Mesenchymal stem cell (in vitro differentiated cells and primary cell): ENCODE data around the gene ADAMTS17.

Source experiments
- DNase-seq: peaks from one replicate; pipeline ENCODE4 v3.0.0-alpha.2; 2013
- H2AFZ ChIP-seq: one replicate; pipeline ENCODE4 v1.6.1; 2013; ENCODE audit warnings: low read depth, mild to moderate bottlenecking, control low read depth, inconsistent platforms, low read length, moderate library complexity
- H2AK5ac ChIP-seq: 2 replicates; pipeline ENCODE4 v1.6.1; 2013; ENCODE audit warnings: low read length, moderate library complexity, mild to moderate bottlenecking, inconsistent platforms; ENCODE audit not compliant: severe bottlenecking
- H2BK120ac ChIP-seq: one replicate; pipeline ENCODE4 v1.6.1; 2013; ENCODE audit warnings: low read depth, mild to moderate bottlenecking, inconsistent platforms, low read length, moderate library complexity
- H2BK12ac ChIP-seq, 2 experiments: one replicate each; pipeline ENCODE4 v1.6.1; 2013; ENCODE audit warnings: inconsistent platforms in 2 of 2, low read length in 2 of 2, mild to moderate bottlenecking in 2 of 2, moderate library complexity in 2 of 2, control low read depth in 1 of 2
- H2BK15ac ChIP-seq: one replicate; pipeline ENCODE4 v1.6.1; 2013; ENCODE audit warnings: mild to moderate bottlenecking, low read depth, inconsistent platforms; ENCODE audit not compliant: poor library complexity, severe bottlenecking
- H2BK5ac ChIP-seq: 2 replicates; pipeline ENCODE4 v1.6.1; 2013; ENCODE audit warnings: low read depth, mild to moderate bottlenecking, low read length, control low read depth, inconsistent platforms; ENCODE audit not compliant: poor library complexity, severe bottlenecking
- H3K14ac ChIP-seq, 2 experiments: one replicate each; pipeline ENCODE4 v1.6.1; 2013; ENCODE audit warnings: inconsistent platforms in 2 of 2, low read length in 2 of 2, control low read depth in 1 of 2, mild to moderate bottlenecking in 1 of 2, moderate library complexity in 1 of 2
- H3K18ac ChIP-seq, 2 experiments: one replicate each; pipeline ENCODE4 v1.6.1; 2013; ENCODE audit warnings: inconsistent platforms in 2 of 2, low read length in 2 of 2, control low read depth in 1 of 2, low read depth in 1 of 2, mild to moderate bottlenecking in 1 of 2
- H3K23ac ChIP-seq, 2 experiments: one replicate each; pipeline ENCODE4 v1.6.1; 2013; ENCODE audit warnings: inconsistent platforms in 2 of 2, low read length in 2 of 2, mild to moderate bottlenecking in 2 of 2, moderate library complexity in 2 of 2, control low read depth in 1 of 2
- H3K27ac ChIP-seq: 2 replicates; pipeline ENCODE4 v1.5.1; 2013; ENCODE audit warnings: mild to moderate bottlenecking, moderate library complexity, low read length, control low read depth, inconsistent platforms; ENCODE audit not compliant: poor library complexity, severe bottlenecking
- H3K27me3 ChIP-seq, 2 experiments: 2 replicates each; pipeline versions ENCODE4 v1.6.1 to v1.7.0; 2013; ENCODE audit warnings: low read length in 2 of 2, mild to moderate bottlenecking in 2 of 2, moderate library complexity in 2 of 2, control low read depth in 1 of 2, inconsistent platforms in 1 of 2; ENCODE audit not compliant: control insufficient read depth in 1 of 2, insufficient read depth in 1 of 2
- H3K36me3 ChIP-seq, 2 experiments: 2 replicates each; pipeline versions ENCODE4 v1.6.1 to v1.7.0; 2013; ENCODE audit warnings: low read length in 2 of 2, control low read depth in 1 of 2, inconsistent platforms in 1 of 2, low read depth in 1 of 2, mild to moderate bottlenecking in 1 of 2; ENCODE audit not compliant: insufficient read depth in 2 of 2, control insufficient read depth in 1 of 2
- H3K4ac ChIP-seq, 2 experiments: one replicate each; pipeline ENCODE4 v1.6.1; 2013; ENCODE audit warnings: inconsistent platforms in 2 of 2, low read length in 2 of 2, mild to moderate bottlenecking in 2 of 2, moderate library complexity in 2 of 2, control low read depth in 1 of 2, low read depth in 1 of 2
- H3K4me1 ChIP-seq: 2 replicates; pipeline ENCODE4 v1.6.1; 2013; ENCODE audit warnings: low read depth, low read length, control low read depth; ENCODE audit not compliant: control insufficient read depth, insufficient read depth
- H3K4me2 ChIP-seq: 2 replicates; pipeline ENCODE4 v1.6.1; 2013; ENCODE audit warnings: low read length, mild to moderate bottlenecking, inconsistent platforms; ENCODE audit not compliant: poor library complexity, severe bottlenecking
- H3K4me3 ChIP-seq, 2 experiments: 2 replicates each; pipeline versions ENCODE4 v1.5.1 to v1.7.0; 2013; ENCODE audit warnings: low read length in 2 of 2, mild to moderate bottlenecking in 2 of 2, control low read depth in 1 of 2, low read depth in 1 of 2; ENCODE audit not compliant: insufficient read depth in 1 of 2
- H3K79me1 ChIP-seq: replicated peaks from 2 replicates; pipeline ENCODE4 v1.6.1; 2013; ENCODE audit warnings: mild to moderate bottlenecking, control low read depth, low read length, inconsistent platforms; ENCODE audit not compliant: poor library complexity, severe bottlenecking
- H3K9ac ChIP-seq: 2 replicates; pipeline ENCODE4 v1.7.0; 2013; ENCODE audit warnings: mild to moderate bottlenecking, low read length, moderate library complexity
- H3K9me3 ChIP-seq: 2 replicates; pipeline ENCODE4 v1.7.0; 2013; ENCODE audit warnings: mild to moderate bottlenecking, low read length; ENCODE audit not compliant: control insufficient read depth
- H4K8ac ChIP-seq: one replicate; pipeline ENCODE4 v1.6.1; 2013; ENCODE audit warnings: inconsistent platforms, mild to moderate bottlenecking, low read length, moderate library complexity
- H4K91ac ChIP-seq: one replicate; pipeline ENCODE4 v1.6.1; 2013; ENCODE audit warnings: mild to moderate bottlenecking, low read length, inconsistent platforms
- WGBS: methylation state at CpG from one replicate; pipeline ENCODE4 v1.1.7; 2013; ENCODE audit warnings: mixed read lengths; 5-methylcytosine and 5-hydroxymethylcytosine counted together

The ADAMTS17 gene

DNA sequence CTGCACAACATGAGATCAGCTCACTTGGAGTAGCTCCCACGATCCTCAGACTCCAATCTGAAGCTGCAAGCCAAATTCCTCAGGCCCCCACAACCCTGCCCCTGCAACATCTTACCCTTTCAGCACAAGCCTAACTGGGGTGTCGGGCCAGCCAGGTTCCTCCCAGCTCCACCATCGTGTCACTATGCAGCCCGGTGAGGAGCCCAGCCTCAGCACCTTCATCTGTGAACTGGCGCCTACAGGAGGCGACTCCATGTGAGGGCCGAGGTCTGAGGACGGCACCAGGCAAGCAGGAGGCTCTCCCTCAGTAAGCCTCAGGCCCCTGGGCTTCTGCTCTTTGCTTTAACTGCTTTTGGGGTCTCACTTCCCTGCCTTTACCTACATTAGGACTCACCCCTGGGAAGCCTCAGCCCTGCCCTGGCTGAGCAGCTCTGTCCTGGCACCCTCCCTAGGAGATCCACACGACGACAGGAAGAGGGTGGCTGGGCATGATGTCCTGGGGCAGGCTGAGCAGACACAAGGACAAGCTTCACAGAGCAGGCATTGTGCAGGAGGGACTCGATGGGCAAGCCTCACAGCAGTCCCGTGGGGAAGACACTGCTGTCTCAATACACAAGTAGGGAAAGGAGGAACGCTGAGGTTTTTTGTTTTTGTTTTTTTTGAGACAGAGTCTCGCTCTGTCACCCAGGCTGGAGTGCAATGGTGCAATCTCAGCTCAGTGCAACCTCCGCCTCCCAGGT is 104.6 kb downstream of the ADAMTS17 start:
- H3K4me1 ChIP-seq = no peaks in the 10 kb centered on the region
- DNase-seq = no peak
- H3K9ac ChIP-seq = no peak overlapping the region
- H3K4me2 ChIP-seq = no peak overlapping the region
- H3K9me3 ChIP-seq = no peaks in the 10 kb centered on the region
- H2BK12ac ChIP-seq = no peak overlapping the region
- H4K8ac ChIP-seq = no peak overlapping the region
- H3K14ac ChIP-seq = no peak overlapping the region
- H3K27ac ChIP-seq = no peak overlapping the region
- no peak overlapping the region for H3K4ac ChIP-seq
- no peak overlapping the region for H2AFZ ChIP-seq
- no peak overlapping the region for H4K91ac ChIP-seq
- H2BK15ac ChIP-seq = no peak overlapping the region
- WGBS = 70% methylated on average over 15 of the region's 15 CpGs
- H2BK5ac ChIP-seq = no peak overlapping the region
- H2BK120ac ChIP-seq = no peak overlapping the region
- no peaks in the 10 kb centered on the region for H3K27me3 ChIP-seq
- no peaks in the 10 kb centered on the region for H3K79me1 ChIP-seq
- no peaks in the 10 kb centered on the region for H3K36me3 ChIP-seq
- H3K23ac ChIP-seq = no peak overlapping the region
- no peak overlapping the region for H3K4me3 ChIP-seq
- H3K18ac ChIP-seq = no peak overlapping the region
- H2AK5ac ChIP-seq = no peak overlapping the region

DNA sequence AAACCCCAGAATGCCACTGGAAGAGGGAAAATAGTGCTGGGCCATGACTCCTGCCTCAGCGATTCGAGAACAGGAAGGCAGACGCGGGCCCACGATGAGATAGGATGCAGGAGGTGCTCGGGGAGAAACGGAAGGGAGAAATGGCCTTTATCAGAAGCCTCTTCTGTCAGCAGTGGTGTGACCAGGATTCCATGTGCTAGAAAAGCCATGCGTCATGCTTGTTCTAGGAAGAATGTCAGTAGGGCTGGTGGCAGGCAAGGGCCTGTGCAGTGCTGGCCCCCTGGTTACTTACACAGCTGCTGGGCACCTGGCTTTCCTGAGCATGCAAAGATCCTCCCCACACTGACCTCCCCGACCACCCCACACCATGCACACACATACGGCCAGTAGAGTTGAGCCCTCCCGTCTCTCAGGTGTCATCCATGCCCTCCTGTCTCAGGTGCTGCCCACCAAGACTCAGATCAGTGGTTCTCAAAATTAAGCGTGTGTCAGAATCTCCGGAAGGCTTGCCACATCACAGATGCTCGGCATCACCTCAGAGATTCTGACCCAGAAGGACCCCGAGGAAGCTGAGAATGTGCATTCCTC is 106.7 kb downstream of the ADAMTS17 start:
- WGBS = 84% methylated on average over 15 of the region's 15 CpGs
- H3K4me2 ChIP-seq = no peak overlapping the region
- H2BK12ac ChIP-seq = no peak overlapping the region
- no peaks in the 10 kb centered on the region for H3K4me1 ChIP-seq
- H2AK5ac ChIP-seq = no peak overlapping the region
- no peaks in the 10 kb centered on the region for H3K27me3 ChIP-seq
- no peak overlapping the region for H3K23ac ChIP-seq
- H2BK5ac ChIP-seq = no peak overlapping the region
- no peak overlapping the region for H2BK15ac ChIP-seq
- H3K9ac ChIP-seq = no peak overlapping the region
- no peaks in the 10 kb centered on the region for H3K36me3 ChIP-seq
- no peak overlapping the region for H3K18ac ChIP-seq
- H3K79me1 ChIP-seq = no peaks in the 10 kb centered on the region
- no peak overlapping the region for H4K91ac ChIP-seq
- H3K4ac ChIP-seq = no peak overlapping the region
- no peaks in the 10 kb centered on the region for H3K9me3 ChIP-seq
- no peak overlapping the region for H3K14ac ChIP-seq
- no peak for DNase-seq
- no peak overlapping the region for H3K4me3 ChIP-seq
- H4K8ac ChIP-seq = no peak overlapping the region
- H2AFZ ChIP-seq = no peak overlapping the region
- no peak overlapping the region for H3K27ac ChIP-seq
- no peak overlapping the region for H2BK120ac ChIP-seq

DNA sequence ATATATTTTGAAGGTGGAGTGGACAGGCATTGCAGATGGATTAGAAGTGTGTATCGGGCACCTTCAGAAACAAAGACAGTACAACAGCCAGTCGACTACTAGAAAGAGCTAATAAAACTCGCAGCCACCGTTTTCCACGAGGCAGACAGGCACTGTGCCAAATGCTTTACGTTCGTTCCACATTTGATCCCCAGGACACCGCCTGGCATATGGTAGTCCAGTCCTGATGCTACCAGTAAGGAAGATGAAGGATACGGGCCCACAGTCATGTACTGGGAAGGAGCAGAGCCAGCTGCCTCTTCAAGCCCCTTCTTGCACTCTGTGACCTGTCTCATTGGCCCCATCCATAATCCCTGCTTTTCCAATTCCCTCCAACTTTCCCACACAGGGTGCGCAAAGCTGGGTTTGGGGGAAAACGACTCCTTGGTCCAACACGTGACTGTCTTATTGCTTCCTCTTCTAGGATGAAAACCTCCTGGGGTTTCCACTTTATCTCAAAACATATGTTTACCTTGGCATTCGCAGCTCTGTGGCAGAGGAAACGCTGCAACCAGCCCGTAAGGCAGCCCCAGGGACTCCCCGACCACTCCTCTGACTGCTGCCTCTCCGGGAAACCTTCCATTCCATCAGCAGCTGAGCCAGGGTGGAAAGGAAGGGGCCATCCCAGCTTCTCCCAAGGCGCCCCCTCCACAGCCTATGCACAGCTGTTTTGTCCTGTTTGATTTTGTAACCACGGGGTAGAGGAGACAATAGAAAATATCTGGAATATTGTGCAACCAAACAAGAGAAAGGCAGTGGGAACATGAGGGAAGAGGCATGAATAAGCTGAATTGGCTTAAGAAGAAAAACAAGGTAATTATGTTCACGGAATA is 107.4 kb downstream of the ADAMTS17 start:
- 74% methylated on average over 20 of the region's 20 CpGs for WGBS
- Histone ChIP-seq H3K18ac (no peak overlapping the region), H4K8ac (no peak overlapping the region), H3K4ac (no peak overlapping the region), H3K9ac (peak overlapping the region; percentile 27), H3K27me3 (peaks cover 0 to 4% of the 10 kb centered on the region in 2 experiments), H3K14ac (no peak overlapping the region), H4K91ac (no peak overlapping the region), H2AK5ac (no peak overlapping the region), H2BK120ac (no peak overlapping the region), H3K23ac (no peak overlapping the region), H3K27ac (no peak overlapping the region), H2BK12ac (no peak overlapping the region), H3K4me1 (no peaks in the 10 kb centered on the region), H3K79me1 (no peaks in the 10 kb centered on the region), H3K36me3 (no peaks in the 10 kb centered on the region), H3K4me3 (no peak overlapping the region), H2BK5ac (no peak overlapping the region), H3K9me3 (no peaks in the 10 kb centered on the region), H2AFZ (no peak overlapping the region), H2BK15ac (no peak overlapping the region), H3K4me2 (no peak overlapping the region)
- no peak for DNase-seq

DNA sequence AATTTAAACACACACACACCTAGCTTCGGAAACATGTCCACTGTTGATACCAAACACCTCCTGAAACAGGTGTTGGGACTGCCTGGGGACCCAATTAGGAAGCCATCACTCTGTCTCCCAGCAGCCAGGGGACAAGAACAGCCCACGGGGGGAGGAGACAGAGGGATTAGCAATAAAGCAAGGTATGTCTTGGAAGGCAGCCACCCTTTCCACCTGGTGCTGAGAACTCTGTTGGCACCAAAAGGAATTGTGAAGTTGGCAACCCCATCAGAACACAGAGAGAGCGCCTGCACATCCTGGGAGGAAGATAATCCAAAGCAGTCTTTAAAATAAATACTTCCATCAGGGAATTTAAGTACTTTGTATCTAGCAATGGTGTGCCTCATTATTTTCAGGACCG is 111.0 kb downstream of the ADAMTS17 start:
- Histone ChIP-seq H3K27ac (no peak overlapping the region), H3K4ac (no peak overlapping the region), H3K4me2 (no peak overlapping the region), H2AK5ac (no peak overlapping the region), H4K8ac (no peak overlapping the region), H2AFZ (no peak overlapping the region), H3K4me3 (no peak overlapping the region), H3K79me1 (no peaks in the 10 kb centered on the region), H3K9me3 (no peaks in the 10 kb centered on the region), H4K91ac (no peak overlapping the region), H2BK12ac (no peak overlapping the region), H3K4me1 (no peaks in the 10 kb centered on the region), H3K36me3 (no peaks in the 10 kb centered on the region), H3K14ac (no peak overlapping the region), H3K27me3 (peaks cover 0 to 4% of the 10 kb centered on the region in 2 experiments), H2BK15ac (no peak overlapping the region), H3K18ac (no peak overlapping the region), H2BK5ac (no peak overlapping the region), H3K9ac (no peak overlapping the region), H2BK120ac (no peak overlapping the region), H3K23ac (no peak overlapping the region)
- DNase-seq = no peak
- WGBS = 61% methylated on average over 2 of the region's 4 CpGs
